ENCODE data around the gene UGCG.

GRCh38 chr9:111904026-111904425 is 7.4 kb downstream of the UGCG start:
- no peak for TF ChIP-seq CTCF (IDR thresholded peaks at IDR 0.05)
- no peak for TF ChIP-seq POLR2AphosphoS5 (IDR thresholded peaks at IDR 0.05)

All from transverse colon (tissue), 4 donors.